Keratinocyte (primary cell): ENCODE data around the gene KIR2DL1.
"Not testable (repeated sequence)": the region's sequence is repeated elsewhere in the genome, so short reads cannot be mapped to it uniquely, and the experiment has no call there.

Experiments
- CTCF ChIP-seq, 3 experiments: IDR thresholded peaks in 1 of 3; conservative IDR thresholded peaks in 1 of 3; optimal IDR thresholded peaks in 1 of 3; 2 replicates in 2 of 3; 3 replicates in 1 of 3; pipeline versions ENCODE3 to v1.5.1; 2011; ENCODE audit warnings: low read length in 3 of 3, mild to moderate bottlenecking in 3 of 3, moderate library complexity in 2 of 3, control low read depth in 1 of 3, inconsistent platforms in 1 of 3; ENCODE audit not compliant: insufficient read depth in 2 of 3; ENCODE audit errors: extremely low read depth in 1 of 3
- EZH2 ChIP-seq: IDR thresholded peaks from one replicate; pipeline ENCODE4 v1.6.1; 2012; ENCODE audit warnings: inconsistent platforms, mild to moderate bottlenecking, low read length, moderate library complexity

- TF ChIP-seq CTCF (optimal IDR thresholded peaks at IDR 0.05 in 1 of 3, IDR thresholded peaks at IDR 0.05 in 1 of 3, conservative IDR thresholded peaks at IDR 0.05 in 1 of 3; ENCODE audit: extremely low read depth in 1 of 3, insufficient read depth in 2 of 3, low read length in 3 of 3); EZH2: not testable (repeated sequence)
Observed at GRCh38 chr19:54816251-54816650, 46.7 kb downstream of the KIR2DL1 start, which contains the start of gene KIR3DL1.
